ES-I3 (cell line): ENCODE results near the gene CLGN.

Experiments used
- H3K36me3 ChIP-seq: 2 replicates; pipeline ENCODE4 v1.6.1; 2013; ENCODE audit warnings: mild to moderate bottlenecking, low read length, control low read depth, moderate library complexity; ENCODE audit not compliant: insufficient read depth
- H3K4me1 ChIP-seq: 2 replicates; pipeline ENCODE4 v1.6.1; 2013; ENCODE audit warnings: mild to moderate bottlenecking, control low read depth, low read length; ENCODE audit not compliant: insufficient read depth
- H3K9ac ChIP-seq: 2 replicates; pipeline ENCODE4 v1.6.1; 2013; ENCODE audit warnings: low read depth, mild to moderate bottlenecking, low read length, moderate library complexity
- H3K9me3 ChIP-seq: 2 replicates; pipeline ENCODE4 v1.6.1; 2013; ENCODE audit warnings: mild to moderate bottlenecking, low read length, moderate library complexity; ENCODE audit not compliant: control insufficient read depth, insufficient read depth

CLGN gene

GRCh38 chr4:140361099-140361498 lies 66.3 kb downstream of the CLGN start:
- Histone ChIP-seq H3K4me1 (no peaks in the 10 kb centered on the region), H3K9me3 (no peaks in the 10 kb centered on the region), H3K36me3 (no peaks in the 10 kb centered on the region)

GRCh38 chr4:140359562-140360427 lies 67.7 kb downstream of the CLGN start:
- H3K4me1 ChIP-seq: no peaks in the 10 kb centered on the region
- no peak overlapping the region for H3K9ac ChIP-seq
- no peaks in the 10 kb centered on the region for H3K9me3 ChIP-seq
- no peaks in the 10 kb centered on the region for H3K36me3 ChIP-seq

More at GRCh38 chr4:140361099-140361498, 66.3 kb downstream of the CLGN start:
- no peak overlapping the region for H3K9ac ChIP-seq

GRCh38 chr4:140358281-140358680 lies 69.2 kb downstream of the CLGN start:
- no peaks in the 10 kb centered on the region for H3K36me3 ChIP-seq
- H3K9me3 ChIP-seq: no peaks in the 10 kb centered on the region
- H3K4me1 ChIP-seq: no peaks in the 10 kb centered on the region
- H3K9ac ChIP-seq: no peak overlapping the region

GRCh38 chr4:140357868-140358267 lies 69.6 kb downstream of the CLGN start:
- Histone ChIP-seq H3K4me1 (no peaks in the 10 kb centered on the region), H3K9ac (no peak overlapping the region), H3K36me3 (no peaks in the 10 kb centered on the region), H3K9me3 (no peaks in the 10 kb centered on the region)

GRCh38 chr4:140355288-140355687 lies 72.2 kb downstream of the CLGN start:
- Histone ChIP-seq H3K36me3 (no peaks in the 10 kb centered on the region), H3K9ac (no peak overlapping the region), H3K4me1 (0 out of 2 replicates have a peak, but pooled peaks cover 1% of the 10 kb centered on the region), H3K9me3 (no peaks in the 10 kb centered on the region)

- no peaks in the 10 kb centered on the region for H3K36me3 ChIP-seq
- H3K4me1 ChIP-seq: peaks cover 12% of the 10 kb centered on the region
- no peak overlapping the region for H3K9ac ChIP-seq
- H3K9me3 ChIP-seq: no peaks in the 10 kb centered on the region
Observed at GRCh38 chr4:140353786-140354185, 73.7 kb downstream of the CLGN start.

GRCh38 chr4:140351093-140352075 lies 76.1 kb downstream of the CLGN start:
- no peak overlapping the region for H3K9ac ChIP-seq
- H3K4me1 ChIP-seq: peaks cover 12% of the 10 kb centered on the region
- no peaks in the 10 kb centered on the region for H3K9me3 ChIP-seq
- no peaks in the 10 kb centered on the region for H3K36me3 ChIP-seq

GRCh38 chr4:140349816-140350215 lies 77.6 kb downstream of the CLGN start:
- Histone ChIP-seq H3K9me3 (no peaks in the 10 kb centered on the region), H3K9ac (no peak overlapping the region), H3K4me1 (peaks cover 16% of the 10 kb centered on the region), H3K36me3 (no peaks in the 10 kb centered on the region)

GRCh38 chr4:140346136-140346535 lies 81.3 kb downstream of the CLGN start:
- Histone ChIP-seq H3K4me1 (peaks cover 25% of the 10 kb centered on the region), H3K9ac (no peak overlapping the region), H3K36me3 (no peaks in the 10 kb centered on the region), H3K9me3 (no peaks in the 10 kb centered on the region)

- H3K36me3 ChIP-seq: no peaks in the 10 kb centered on the region
- H3K9me3 ChIP-seq: no peaks in the 10 kb centered on the region
- no peak overlapping the region for H3K9ac ChIP-seq
- peaks cover 18% of the 10 kb centered on the region for H3K4me1 ChIP-seq
Observed at GRCh38 chr4:140344621-140345020, 82.8 kb downstream of the CLGN start.

- H3K9me3 ChIP-seq: no peaks in the 10 kb centered on the region
- no peaks in the 10 kb centered on the region for H3K36me3 ChIP-seq
- peaks cover 13% of the 10 kb centered on the region for H3K4me1 ChIP-seq
- H3K9ac ChIP-seq: no peak overlapping the region
Observed at GRCh38 chr4:140344101-140344500, 83.3 kb downstream of the CLGN start.

- no peaks in the 10 kb centered on the region for H3K9me3 ChIP-seq
- no peak overlapping the region for H3K9ac ChIP-seq
- peaks cover 13% of the 10 kb centered on the region for H3K4me1 ChIP-seq
- H3K36me3 ChIP-seq: no peaks in the 10 kb centered on the region
Observed at GRCh38 chr4:140343303-140343702, 84.1 kb downstream of the CLGN start.

GRCh38 chr4:140342620-140343019 lies 84.8 kb downstream of the CLGN start:
- Histone ChIP-seq H3K36me3 (no peaks in the 10 kb centered on the region), H3K4me1 (peaks cover 13% of the 10 kb centered on the region), H3K9ac (no peak overlapping the region), H3K9me3 (no peaks in the 10 kb centered on the region)
